Activated CD4-positive, alpha-beta memory T cell treated with anti-CD3 and anti-CD28 coated beads for 36 hours (primary cell): Measurements from ENCODE around the gene SYNJ1. TPM values are rescaled to one million over a fixed set of nuclear protein-coding genes. Genes with fewer than 3 reads are reported as not detected.

Source experiments
- CTCF ChIA-PET: fragments of 350-600 bp; sonication (Branson Sonifier 250); formaldehyde crosslinking; loops from one replicate; lab custom pipeline; 2021; ENCODE audit warnings: antibody characterized with exemption, inconsistent platforms; lab: Charles Lee
- POLR2A ChIA-PET: fragments of 350-600 bp; sonication (Branson Sonifier 250); formaldehyde crosslinking; loops from one replicate; lab custom pipeline; 2021; ENCODE audit warnings: antibody characterized with exemption; lab: Charles Lee
- DNase-seq: peaks from one replicate; pipeline ENCODE4 v3.0.0-alpha.2; 2020
- H3K27ac Mint-ChIP-seq: one replicate; pipeline ENCODE4 v1.8.0; 2021; ENCODE audit warnings: mixed read lengths
- H3K27me3 Mint-ChIP-seq: one replicate; pipeline ENCODE4 v1.8.0; 2021; ENCODE audit warnings: mixed read lengths
- H3K36me3 Mint-ChIP-seq: one replicate; pipeline ENCODE4 v1.8.0; 2021; ENCODE audit warnings: mixed read lengths
- H3K4me1 Mint-ChIP-seq: one replicate; pipeline ENCODE4 v1.8.0; 2021; ENCODE audit warnings: low read depth, mixed read lengths
- H3K4me3 Mint-ChIP-seq: one replicate; pipeline ENCODE4 v1.8.0; 2021; ENCODE audit warnings: mild to moderate bottlenecking, mixed read lengths
- H3K9me3 Mint-ChIP-seq: one replicate; pipeline ENCODE4 v1.8.0; 2021; ENCODE audit warnings: mixed read lengths
- intact Hi-C: fragments of 100-400 bp; cut with micrococcal nuclease; formaldehyde crosslinking; loops from one replicate; pipeline ENCODE4 v1.15.1; 2023
- total RNA-seq, 2 experiments: library from RNA; stranded (reverse); gene quantifications; one replicate each; pipeline ENCODE4 v1.2.3, GENCODE V29; 2021

Gene SYNJ1
- total RNA-seq, 2 experiments from 2014 or later = 13.3 to 14.2 TPM

DNA sequence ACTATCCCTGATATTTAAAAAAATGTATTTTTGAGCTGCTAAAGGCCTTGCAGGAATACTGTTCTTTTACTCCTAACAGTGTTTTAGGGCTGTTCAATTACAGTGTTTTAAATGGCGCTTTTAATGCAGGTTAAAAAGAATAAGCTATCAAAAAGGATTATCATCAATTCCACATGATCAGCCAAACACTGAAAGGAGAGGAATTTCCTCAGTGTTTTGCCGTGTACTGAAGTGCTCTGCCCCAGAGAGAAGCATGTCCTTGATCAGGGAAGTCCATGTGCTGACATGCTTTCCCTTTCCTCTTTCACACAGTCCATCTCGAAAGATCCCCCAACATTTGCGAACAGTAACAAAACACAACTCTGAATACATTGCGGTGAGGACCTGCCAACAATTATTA, 119.0 kb downstream of the SYNJ1 start:
- Mint-ChIP-seq H3K36me3 (peaks cover 20% of the 10 kb centered on the region), H3K27me3 (no peaks in the 10 kb centered on the region), H3K4me3 (no peak overlapping the region), H3K27ac (no peak overlapping the region), H3K9me3 (no peaks in the 10 kb centered on the region), H3K4me1 (peaks cover 10% of the 10 kb centered on the region)
- DNase-seq = no peak
- intact Hi-C loops = no loop called here
- POLR2A ChIA-PET = no interaction called here
- CTCF ChIA-PET = interaction anchor here (1.6 to 2.2 kb wide), 3 partner anchors 8 to 205 kb away, joined by 6 to 10 read pairs (median 8); no protein-coding TSS in a partner anchor

DNA sequence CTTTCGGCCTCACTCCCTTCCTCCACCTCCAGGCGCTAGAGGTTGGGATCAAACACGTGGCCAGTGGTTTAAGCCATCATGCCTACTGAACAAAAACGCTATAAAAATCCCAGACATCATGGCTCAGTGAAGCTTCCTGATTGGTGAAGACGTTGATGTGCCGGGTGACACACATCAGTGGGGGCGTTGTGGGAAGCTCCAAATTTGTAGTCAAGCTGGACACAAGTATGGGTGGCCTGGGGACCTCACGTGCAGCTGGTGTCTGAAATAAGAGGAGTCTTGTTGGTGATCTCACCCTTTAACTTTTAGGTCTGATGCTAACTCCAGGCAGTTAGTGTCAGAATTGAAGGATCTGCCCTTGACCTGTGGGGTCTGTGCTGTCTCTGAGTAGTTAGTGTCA, 122.3 kb downstream of the SYNJ1 start:
- H3K36me3 Mint-ChIP-seq = peaks cover 37% of the 10 kb centered on the region
- H3K27ac Mint-ChIP-seq = no peak overlapping the region
- no peak for DNase-seq
- ChIA-PET POLR2A (no interaction called here), CTCF (interaction anchor here (0.9 to 2.0 kb wide), 2 partner anchors 35 to 202 kb away, joined by 3 to 9 read pairs; no protein-coding TSS in a partner anchor)
- no peak overlapping the region for H3K4me3 Mint-ChIP-seq
- intact Hi-C loops = no loop called here
- peaks cover 6% of the 10 kb centered on the region for H3K4me1 Mint-ChIP-seq
- no peaks in the 10 kb centered on the region for H3K9me3 Mint-ChIP-seq
- H3K27me3 Mint-ChIP-seq = no peaks in the 10 kb centered on the region

DNA sequence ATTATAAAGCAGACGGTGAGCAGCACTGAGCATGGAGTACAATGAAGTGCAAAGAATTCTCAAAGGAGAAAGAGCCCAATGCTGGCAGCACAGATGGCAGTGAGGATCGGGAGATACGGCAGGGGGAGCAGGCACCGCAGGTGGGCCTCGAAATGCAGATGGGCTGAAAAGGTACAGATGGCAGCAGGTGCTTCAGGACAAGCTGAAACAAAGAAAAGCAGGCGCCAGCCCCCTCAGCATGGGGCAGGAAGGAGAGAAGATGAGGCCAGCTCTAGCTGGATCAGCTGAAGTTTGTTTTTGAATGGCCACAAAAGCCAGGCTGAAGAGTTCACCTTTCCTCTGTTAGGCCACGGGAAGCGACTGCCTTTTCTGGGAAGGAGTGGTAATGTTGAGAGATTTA, 123.3 kb downstream of the SYNJ1 start:
- no peaks in the 10 kb centered on the region for H3K27me3 Mint-ChIP-seq
- ChIA-PET CTCF (interaction anchor here (0.8 to 2.0 kb wide), 3 partner anchors 8 to 201 kb away, joined by 3 to 9 read pairs (median 3); partner anchors contain the start of gene CFAP298), POLR2A (no interaction called here)
- H3K4me1 Mint-ChIP-seq = peaks cover 3% of the 10 kb centered on the region
- no peak overlapping the region for H3K4me3 Mint-ChIP-seq
- H3K36me3 Mint-ChIP-seq = peaks cover 43% of the 10 kb centered on the region
- no peaks in the 10 kb centered on the region for H3K9me3 Mint-ChIP-seq
- no peak for DNase-seq
- intact Hi-C loops = loop anchor here (5.0 kb wide), 1 partner anchor 37 kb away; no protein-coding TSS in a partner anchor
- no peak overlapping the region for H3K27ac Mint-ChIP-seq

DNA sequence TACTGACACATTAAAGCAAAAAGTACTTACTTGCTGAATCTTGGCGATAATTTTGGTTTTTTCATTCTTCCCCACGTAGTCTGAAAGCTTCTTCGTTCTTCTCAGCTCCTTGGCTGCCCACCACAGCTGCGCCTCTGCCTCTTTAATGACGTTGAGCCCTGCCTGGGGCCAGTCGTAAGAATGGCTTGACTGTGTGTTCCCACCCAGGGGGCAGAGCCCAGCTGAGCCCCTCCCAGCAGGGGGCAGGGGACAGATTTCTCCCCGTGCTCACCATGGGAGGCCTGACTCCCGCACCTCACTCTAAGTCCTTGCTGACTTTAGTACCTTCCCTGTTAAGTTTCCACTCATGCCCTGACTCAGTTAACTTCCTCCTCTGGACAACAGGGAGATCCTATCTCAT, 124.7 kb downstream of the SYNJ1 start:
- CTCF ChIA-PET = interaction anchor here (5.7 kb wide), 1 partner anchor 201 kb away, joined by 110 read pairs; no protein-coding TSS in a partner anchor
- no peaks in the 10 kb centered on the region for H3K4me1 Mint-ChIP-seq
- no peak overlapping the region for H3K27ac Mint-ChIP-seq
- POLR2A ChIA-PET = no interaction called here
- intact Hi-C loops = loop anchor here (5.0 kb wide), 1 partner anchor 36 kb away; no protein-coding TSS in a partner anchor
- H3K4me3 Mint-ChIP-seq = no peak overlapping the region
- H3K9me3 Mint-ChIP-seq = no peaks in the 10 kb centered on the region
- no peaks in the 10 kb centered on the region for H3K27me3 Mint-ChIP-seq
- H3K36me3 Mint-ChIP-seq = peaks cover 43% of the 10 kb centered on the region
- no peak for DNase-seq

DNA sequence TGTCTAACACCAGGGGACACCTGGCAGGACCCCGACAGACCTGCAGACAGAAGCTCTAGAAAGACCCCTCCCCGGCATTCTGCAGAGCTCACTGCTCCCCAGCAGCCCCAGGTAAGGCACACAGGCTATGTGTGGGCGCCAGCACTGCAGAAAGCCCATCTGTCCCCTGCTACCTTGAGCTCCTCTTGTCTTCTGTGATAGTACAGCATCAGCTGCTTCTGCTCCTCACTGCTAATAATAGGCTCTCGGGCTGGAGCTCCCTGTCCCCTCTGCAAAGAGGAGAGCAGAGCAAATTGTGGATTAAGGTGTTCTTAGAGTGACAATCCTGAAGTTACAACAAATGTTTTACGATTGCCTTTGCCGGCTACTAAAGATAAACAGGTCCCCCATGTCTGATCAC, 125.7 kb downstream of the SYNJ1 start:
- Mint-ChIP-seq H3K9me3 (no peaks in the 10 kb centered on the region), H3K27me3 (no peaks in the 10 kb centered on the region), H3K27ac (no peak overlapping the region), H3K4me3 (no peak overlapping the region), H3K36me3 (peaks cover 40% of the 10 kb centered on the region), H3K4me1 (no peaks in the 10 kb centered on the region)
- DNase-seq = no peak
- intact Hi-C loops = loop anchor here (5.0 kb wide), 1 partner anchor 35 kb away; no protein-coding TSS in a partner anchor
- ChIA-PET POLR2A (no interaction called here), CTCF (interaction anchor here (0.6 to 5.7 kb wide), 9 partner anchors 10 to 209 kb away, joined by 3 to 110 read pairs (median 8); partner anchors contain the start of genes CFAP298 and URB1)

DNA sequence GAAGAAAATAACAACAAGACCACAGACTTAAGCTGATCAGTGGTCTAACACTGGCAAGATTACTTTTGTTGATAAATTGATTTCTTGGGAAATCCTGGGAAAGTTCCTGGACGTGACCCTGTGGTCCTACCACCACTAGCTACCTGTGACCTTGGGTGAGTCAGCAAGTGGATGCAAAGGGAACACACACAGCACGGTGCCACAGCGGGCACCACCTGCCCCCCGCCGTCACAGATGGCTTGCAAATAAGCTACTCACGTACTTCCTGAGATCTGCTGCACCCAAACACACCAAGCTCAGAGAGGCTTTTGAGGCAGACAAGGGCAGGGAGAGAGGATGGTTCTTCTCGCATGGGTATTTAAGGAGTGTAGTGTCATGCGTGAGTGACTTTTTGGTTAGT, 128.3 kb downstream of the SYNJ1 start:
- no peak for DNase-seq
- Mint-ChIP-seq H3K27me3 (no peaks in the 10 kb centered on the region), H3K4me1 (peaks cover 2% of the 10 kb centered on the region), H3K27ac (no peak overlapping the region), H3K9me3 (no peaks in the 10 kb centered on the region), H3K4me3 (no peak overlapping the region), H3K36me3 (peaks cover 31% of the 10 kb centered on the region)
- intact Hi-C loops = no loop called here
- ChIA-PET CTCF (interaction anchor here (1.1 to 5.7 kb wide), 5 partner anchors 30 to 197 kb away, joined by 3 to 110 read pairs (median 4); no protein-coding TSS in a partner anchor), POLR2A (no interaction called here)

DNA sequence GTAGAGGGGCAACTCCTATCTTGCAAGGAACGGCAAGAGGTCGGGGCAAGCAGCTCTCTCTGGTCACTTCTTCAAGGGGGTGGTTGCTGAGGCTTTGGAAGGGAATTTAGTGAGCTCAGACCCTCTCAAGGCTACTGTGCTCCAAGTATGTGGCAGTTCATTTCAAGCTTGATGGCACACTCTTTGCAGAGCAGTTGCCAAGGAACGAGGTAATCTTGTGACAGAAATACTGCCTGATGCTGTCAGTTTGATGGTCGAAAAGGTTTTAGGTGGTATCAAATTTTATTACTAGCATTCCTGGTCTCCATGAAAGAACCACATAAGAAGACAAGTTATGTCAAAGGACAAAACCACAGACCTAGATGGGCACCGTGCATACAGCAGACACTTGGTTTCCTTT, 128.7 kb downstream of the SYNJ1 start:
- no peaks in the 10 kb centered on the region for H3K9me3 Mint-ChIP-seq
- peaks cover 31% of the 10 kb centered on the region for H3K36me3 Mint-ChIP-seq
- intact Hi-C loops = no loop called here
- no peak for DNase-seq
- peaks cover 2% of the 10 kb centered on the region for H3K4me1 Mint-ChIP-seq
- H3K4me3 Mint-ChIP-seq = no peak overlapping the region
- no peaks in the 10 kb centered on the region for H3K27me3 Mint-ChIP-seq
- ChIA-PET CTCF (interaction anchor here (1.1 to 5.7 kb wide), 5 partner anchors 30 to 197 kb away, joined by 3 to 110 read pairs (median 4); no protein-coding TSS in a partner anchor), POLR2A (no interaction called here)
- H3K27ac Mint-ChIP-seq = no peak overlapping the region

- Mint-ChIP-seq H3K4me1 (peaks cover 2% of the 10 kb centered on the region), H3K27me3 (no peaks in the 10 kb centered on the region), H3K9me3 (no peaks in the 10 kb centered on the region), H3K27ac (no peak overlapping the region), H3K4me3 (no peak overlapping the region), H3K36me3 (peaks cover 19% of the 10 kb centered on the region)
- ChIA-PET CTCF (interaction anchor here (5.7 kb wide), 1 partner anchor 195 kb away, joined by 110 read pairs; no protein-coding TSS in a partner anchor), POLR2A (no interaction called here)
- DNase-seq = no peak
- intact Hi-C loops = no loop called here
Observed at GRCh38 chr21:32597205-32597604, 130.6 kb downstream of the SYNJ1 start.

DNA sequence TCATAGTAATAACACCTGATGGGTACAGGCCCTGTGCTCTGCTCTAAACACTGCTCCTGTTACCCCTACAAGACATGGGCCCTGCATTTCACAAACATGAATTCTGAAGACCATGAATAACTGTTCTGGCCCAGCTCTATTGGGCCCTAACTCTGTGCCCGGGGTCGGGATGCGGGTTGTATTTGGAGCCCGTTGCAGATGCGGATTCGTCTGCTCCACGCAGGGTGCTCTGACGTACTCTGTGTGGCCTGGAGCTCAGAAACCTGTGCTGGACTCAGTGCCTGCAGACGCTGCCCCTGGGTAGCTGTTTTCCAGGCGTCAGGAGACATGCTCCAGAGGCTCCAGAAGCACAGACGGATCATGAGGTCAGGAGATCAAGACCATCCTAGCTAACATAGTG, 132.4 kb downstream of the SYNJ1 start:
- no peak for DNase-seq
- Mint-ChIP-seq H3K27ac (no peak overlapping the region), H3K27me3 (no peaks in the 10 kb centered on the region), H3K9me3 (no peaks in the 10 kb centered on the region), H3K4me3 (no peak overlapping the region), H3K36me3 (peaks cover 14% of the 10 kb centered on the region), H3K4me1 (peaks cover 2% of the 10 kb centered on the region)
- POLR2A ChIA-PET = no interaction called here
- intact Hi-C loops = no loop called here
- CTCF ChIA-PET = no interaction called here

DNA sequence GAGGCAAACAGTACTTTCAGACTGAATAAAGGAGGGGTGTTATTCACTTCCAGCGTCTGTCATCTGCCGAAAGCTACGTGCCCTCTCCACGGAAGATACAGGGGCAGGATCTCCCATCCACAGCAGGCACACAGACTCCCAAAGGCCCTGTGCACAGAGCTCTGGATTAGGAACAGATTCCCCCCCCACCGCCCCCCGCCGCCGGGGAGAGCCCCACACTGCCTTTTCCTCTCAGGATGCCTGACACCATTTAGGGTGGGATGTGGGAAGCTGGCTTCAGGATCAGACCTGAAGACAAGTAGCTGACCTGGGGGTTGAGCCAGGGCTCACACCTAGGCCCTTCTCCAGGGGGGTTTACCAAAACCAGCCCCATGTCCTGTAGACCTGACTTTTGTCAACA, 134.1 kb downstream of the SYNJ1 start:
- POLR2A ChIA-PET = no interaction called here
- CTCF ChIA-PET = no interaction called here
- no peak overlapping the region for H3K27ac Mint-ChIP-seq
- H3K4me1 Mint-ChIP-seq = peaks cover 2% of the 10 kb centered on the region
- intact Hi-C loops = no loop called here
- no peaks in the 10 kb centered on the region for H3K9me3 Mint-ChIP-seq
- no peaks in the 10 kb centered on the region for H3K36me3 Mint-ChIP-seq
- DNase-seq = no peak
- no peak overlapping the region for H3K4me3 Mint-ChIP-seq
- H3K27me3 Mint-ChIP-seq = no peaks in the 10 kb centered on the region

GRCh38 chr21:32592929-32593502, 134.8 kb downstream of the SYNJ1 start:
- ChIA-PET POLR2A (no interaction called here), CTCF (no interaction called here)
- Mint-ChIP-seq H3K9me3 (no peaks in the 10 kb centered on the region), H3K36me3 (no peaks in the 10 kb centered on the region), H3K4me3 (no peak overlapping the region), H3K4me1 (peaks cover 2% of the 10 kb centered on the region), H3K27ac (no peak overlapping the region), H3K27me3 (no peaks in the 10 kb centered on the region)
- DNase-seq = no peak
- intact Hi-C loops = no loop called here

DNA sequence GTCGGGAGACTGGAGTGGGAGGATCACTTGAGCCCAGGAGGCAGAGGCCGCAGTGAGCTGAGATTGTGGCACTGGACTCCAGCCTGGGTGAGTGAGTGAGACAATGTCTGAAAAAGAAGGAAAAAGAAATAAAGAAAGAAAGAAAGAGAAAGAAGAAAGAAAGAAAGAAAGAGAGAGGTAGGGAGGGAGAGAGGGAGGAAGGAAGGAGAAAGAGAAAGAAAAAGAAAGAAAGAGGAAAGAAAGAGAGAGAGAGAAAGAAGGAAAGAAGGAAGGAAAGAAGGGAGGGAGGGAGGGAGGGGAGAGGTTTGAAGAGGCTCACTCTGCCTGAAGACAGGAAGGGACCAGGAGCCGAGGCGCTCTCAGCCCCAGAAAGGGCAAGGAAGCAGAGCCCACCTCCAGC, 137.7 kb downstream of the SYNJ1 start:
- Mint-ChIP-seq H3K4me3 (no peak overlapping the region), H3K27me3 (no peaks in the 10 kb centered on the region), H3K36me3 (no peaks in the 10 kb centered on the region), H3K4me1 (no peaks in the 10 kb centered on the region), H3K9me3 (no peaks in the 10 kb centered on the region), H3K27ac (no peak overlapping the region)
- POLR2A ChIA-PET = no interaction called here
- intact Hi-C loops = no loop called here
- CTCF ChIA-PET = interaction anchor here (4.6 kb wide), 1 partner anchor 11 kb away, joined by 20 read pairs; no protein-coding TSS in a partner anchor
- no peak for DNase-seq
